Stimulated activated CD4-positive, alpha-beta T cell treated with anti-CD3 and anti-CD28 coated beads, Interleukin-2, amount 100 ng/mL, for 24 hours (primary cell): ENCODE results near the gene SGK2.
"Not testable (repeated sequence)": the region's sequence is repeated elsewhere in the genome, so short reads cannot be mapped to it uniquely, and the experiment has no call there.

Experiments used
- DNase-seq, 2 donors: peaks; one replicate each; pipeline ENCODE4 v3.0.0-alpha.2; 2020

SGK2 gene

GRCh38 chr20:43564455-43564854 lies 5.6 kb downstream of the SGK2 start:
- no peak for DNase-seq

- DNase-seq, result no peak
Observed at GRCh38 chr20:43564993-43565757, 6.3 kb downstream of the SGK2 start.

DNA sequence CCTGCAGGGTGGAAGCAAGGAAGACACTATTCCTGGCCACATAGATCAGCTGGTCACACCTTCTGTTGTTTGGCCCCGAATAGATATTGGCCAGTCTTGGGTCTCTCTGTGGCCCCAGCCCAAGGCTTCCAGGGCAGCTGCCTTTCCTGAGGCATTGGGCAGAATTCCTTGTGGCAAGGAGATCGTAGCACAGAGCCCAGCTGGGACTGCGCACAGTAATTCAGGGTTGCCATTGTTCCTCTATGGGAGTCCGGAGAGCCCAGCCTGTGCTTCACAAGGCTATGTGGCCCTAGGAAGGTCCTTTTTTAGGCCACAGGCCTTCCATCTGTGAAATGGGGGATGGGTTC lies 6.9 kb downstream of the SGK2 start:
- DNase-seq, result no peak

DNA sequence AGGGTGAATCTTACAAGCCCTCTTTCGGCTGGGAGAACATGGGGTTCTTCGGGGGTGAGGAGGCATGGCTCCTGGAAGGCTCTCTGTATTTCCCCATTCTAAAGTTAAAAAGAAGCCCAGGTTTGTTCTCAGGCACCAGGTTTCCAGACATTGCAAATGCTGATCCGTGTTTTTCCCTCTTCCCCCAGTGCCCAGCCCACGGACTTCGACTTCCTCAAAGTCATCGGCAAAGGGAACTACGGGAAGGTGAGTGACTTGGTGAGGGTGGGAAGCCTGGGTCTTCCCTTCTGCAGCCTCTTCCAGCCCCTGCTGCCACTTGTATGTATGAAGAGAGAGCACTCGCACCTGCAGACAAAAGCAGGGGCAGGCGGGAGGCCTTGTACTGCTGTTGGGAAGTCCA lies 8.7 kb downstream of the SGK2 start:
- DNase-seq, result no peak

- no peak for DNase-seq
Observed at GRCh38 chr20:43568706-43569105, 9.9 kb downstream of the SGK2 start.

DNA sequence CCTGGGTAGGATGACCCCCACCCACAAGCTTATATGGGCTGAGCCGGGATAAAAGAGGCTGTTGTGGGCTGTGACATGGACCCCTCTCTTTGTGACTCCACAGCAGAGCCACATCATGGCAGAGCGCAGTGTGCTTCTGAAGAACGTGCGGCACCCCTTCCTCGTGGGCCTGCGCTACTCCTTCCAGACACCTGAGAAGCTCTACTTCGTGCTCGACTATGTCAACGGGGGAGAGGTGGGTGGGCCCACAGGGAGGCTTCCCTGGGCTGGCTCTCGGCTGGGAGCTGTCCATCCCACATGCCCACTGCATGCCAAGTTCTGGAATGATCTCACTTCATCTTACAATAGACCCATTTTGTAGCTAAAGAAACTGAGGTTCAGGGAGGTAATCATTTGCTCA lies 10.5 kb downstream of the SGK2 start:
- no peak for DNase-seq

GRCh38 chr20:43570496-43570895 lies 11.7 kb downstream of the SGK2 start:
- DNase-seq, result no peak

DNA sequence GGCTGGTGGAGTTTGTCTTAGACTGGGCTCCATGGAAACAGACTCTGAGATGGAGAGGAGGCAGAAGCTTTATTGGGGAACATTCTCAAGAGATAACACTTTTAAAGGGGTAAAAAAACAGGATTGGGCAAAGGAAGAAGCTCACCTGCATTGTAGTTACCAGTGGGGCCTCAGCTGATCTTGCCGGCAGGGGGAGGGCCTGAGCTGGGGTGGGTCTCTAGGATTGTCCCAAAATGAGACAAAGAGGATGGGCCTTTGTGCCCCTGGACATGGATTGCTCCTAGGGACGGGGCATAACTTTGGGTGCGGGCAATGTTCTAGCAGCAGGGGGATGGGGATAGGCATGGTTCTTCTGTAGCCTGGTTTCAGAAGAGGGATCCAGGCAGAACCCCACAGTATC lies 12.5 kb downstream of the SGK2 start:
- DNase-seq, result no peak

- DNase-seq, result no peak
Observed at GRCh38 chr20:43571771-43572170, 12.9 kb downstream of the SGK2 start.

GRCh38 chr20:43572891-43573290 lies 14.1 kb downstream of the SGK2 start:
- no peak for DNase-seq

DNA sequence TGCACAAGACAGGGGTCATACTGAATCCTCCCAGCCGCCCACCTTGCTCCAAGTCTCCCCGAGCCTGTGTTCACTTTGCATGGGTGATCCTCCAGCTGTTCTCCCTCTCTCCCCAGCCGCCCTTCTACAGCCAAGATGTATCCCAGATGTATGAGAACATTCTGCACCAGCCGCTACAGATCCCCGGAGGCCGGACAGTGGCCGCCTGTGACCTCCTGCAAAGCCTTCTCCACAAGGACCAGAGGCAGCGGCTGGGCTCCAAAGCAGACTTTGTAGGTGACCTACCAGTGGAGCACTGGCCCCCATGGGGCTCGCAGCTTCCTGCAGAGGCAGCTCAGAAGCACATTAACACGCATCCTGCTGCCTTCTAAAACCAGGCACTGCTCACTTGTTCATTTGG lies 17.3 kb downstream of the SGK2 start:
- no peak for DNase-seq

GRCh38 chr20:43579861-43580793 lies 21.3 kb downstream of the SGK2 start:
- no peak for DNase-seq

DNA sequence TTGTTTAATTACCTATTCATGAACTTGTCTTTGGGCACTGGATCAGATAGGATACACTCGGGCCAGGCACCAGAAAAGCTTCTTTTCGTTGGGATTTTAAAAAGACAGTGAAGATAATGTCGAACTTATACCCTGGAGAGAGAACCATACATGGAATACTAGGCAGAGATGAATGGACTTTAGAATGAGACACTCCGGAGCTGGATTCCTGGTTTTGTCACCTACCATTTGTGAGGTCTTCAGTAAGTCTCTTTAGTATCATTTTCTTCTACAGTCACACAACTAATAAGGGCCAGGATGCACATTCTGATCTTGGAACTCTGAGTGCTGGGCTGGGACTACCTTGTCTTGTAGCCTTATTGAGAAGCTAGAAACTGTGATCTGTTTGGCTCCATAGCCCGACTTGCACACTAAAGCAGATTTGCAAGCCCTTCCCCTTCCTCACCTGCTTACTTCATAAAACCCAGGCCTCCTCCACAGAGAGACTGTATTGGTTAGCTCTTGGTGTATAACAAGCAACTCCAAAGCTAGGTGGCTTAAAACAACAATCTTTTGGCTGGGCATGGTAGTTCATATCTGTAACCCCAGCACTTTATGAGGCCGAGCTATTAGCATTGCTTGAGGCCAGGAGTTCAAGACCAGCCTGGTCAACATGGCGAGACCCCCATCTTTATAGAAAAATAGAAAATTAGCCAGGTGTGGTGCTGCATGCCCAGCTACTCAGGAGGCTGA lies 24.5 kb downstream of the SGK2 start:
- no peak for DNase-seq

GRCh38 chr20:43583982-43584432 lies 25.2 kb downstream of the SGK2 start:
- DNase-seq, result no peak

DNA sequence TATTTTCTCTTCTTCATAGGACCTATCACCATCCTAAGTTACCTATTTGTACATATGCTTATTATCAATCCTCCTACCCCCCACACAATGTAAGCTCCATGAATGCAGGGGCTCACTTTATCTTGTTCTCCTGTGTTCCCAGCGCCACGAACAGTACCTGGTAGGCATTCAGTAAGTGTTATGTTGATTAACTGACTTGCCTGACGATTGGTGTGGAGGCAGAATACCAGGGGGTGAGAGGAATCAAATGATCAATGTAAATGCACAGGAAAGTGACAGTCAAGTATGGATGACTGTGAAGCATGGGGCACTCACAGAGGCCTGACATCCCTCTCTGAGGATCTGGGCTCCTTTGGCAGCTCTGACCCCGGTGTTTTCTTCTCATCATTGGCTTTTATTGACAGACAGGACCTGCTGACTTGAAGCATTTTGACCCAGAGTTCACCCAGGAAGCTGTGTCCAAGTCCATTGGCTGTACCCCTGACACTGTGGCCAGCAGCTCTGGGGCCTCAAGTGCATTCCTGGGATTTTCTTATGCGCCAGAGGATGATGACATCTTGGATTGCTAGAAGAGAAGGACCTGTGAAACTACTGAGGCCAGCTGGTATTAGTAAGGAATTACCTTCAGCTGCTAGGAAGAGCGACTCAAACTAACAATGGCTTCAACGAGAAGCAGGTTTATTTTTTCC lies 25.8 kb downstream of the SGK2 start:
- no peak for DNase-seq

DNA sequence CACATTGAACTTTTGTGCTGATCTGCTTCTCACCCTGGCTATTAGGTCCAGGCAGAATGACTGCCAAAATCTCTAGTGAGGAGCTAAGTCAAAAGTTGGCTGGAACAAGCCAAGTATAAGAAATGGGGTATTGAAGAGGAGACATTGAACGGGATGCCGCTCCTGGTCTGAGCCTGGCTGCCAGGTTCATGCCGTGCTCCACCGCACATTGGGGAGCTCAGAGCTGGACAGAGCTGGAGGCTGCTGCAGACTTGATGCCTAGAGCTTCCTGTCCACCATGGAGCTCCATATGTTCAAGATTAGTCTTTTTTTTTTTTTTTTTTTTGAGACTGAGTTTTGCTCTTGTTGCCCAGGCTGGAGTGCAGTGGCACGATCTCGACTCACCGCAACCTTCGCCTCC lies 27.8 kb downstream of the SGK2 start:
- DNase-seq, result no peak

GRCh38 chr20:43588526-43588925 lies 29.7 kb downstream of the SGK2 start:
- DNase-seq, result not testable (repeated sequence)

- DNase-seq, result peak; percentile 10 to 20
Observed at GRCh38 chr20:43590036-43590391, 31.2 kb downstream of the SGK2 start.

DNA sequence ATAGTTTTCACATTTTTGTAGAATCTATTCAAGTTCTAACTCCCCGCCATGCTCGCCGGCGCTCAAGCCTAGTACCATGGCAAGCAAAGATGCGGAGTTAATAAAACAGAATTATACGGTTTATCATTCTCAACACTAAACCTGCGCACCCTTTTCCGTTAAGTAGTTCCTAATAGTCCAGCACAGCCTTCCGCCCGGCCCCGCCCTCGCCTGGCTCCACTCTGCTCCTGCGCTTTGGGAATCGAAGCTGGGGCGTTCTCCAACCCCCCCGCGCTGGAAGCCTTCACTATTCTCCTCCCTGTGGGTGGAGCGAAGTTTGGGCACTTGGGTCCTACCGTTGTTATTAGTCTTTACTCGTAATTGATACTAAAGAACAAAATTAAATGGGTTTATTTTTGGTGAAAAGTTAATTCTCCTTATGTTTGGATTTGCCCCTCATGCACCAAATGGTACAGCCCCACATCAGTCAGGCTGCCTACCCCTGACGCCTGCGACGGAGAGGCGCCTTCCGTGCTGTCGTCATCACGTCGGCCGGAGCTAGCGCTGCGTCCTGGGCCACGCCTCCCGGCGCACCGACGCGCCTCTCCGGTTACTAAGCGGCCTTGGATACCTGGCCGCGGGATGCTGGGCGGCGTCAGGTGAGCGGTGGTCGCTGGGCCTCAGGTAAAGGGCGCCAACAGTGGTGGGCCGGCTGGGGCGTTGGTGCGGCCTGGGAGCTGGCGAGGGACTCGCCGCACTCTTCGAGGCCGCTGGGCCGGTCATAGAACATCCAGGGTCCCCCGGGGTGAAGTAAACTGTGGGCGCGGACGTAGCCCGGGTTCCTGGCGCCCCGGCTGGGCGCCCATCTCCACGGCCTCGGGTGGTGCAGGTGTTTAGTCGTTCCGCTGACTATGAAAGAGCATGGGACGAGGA lies 31.8 kb downstream of the SGK2 start, which contains the start of gene IFT52:
IFT52 (plus strand) TSS at position 546 of the 912 bp plus-strand sequence. CDS start 3,762 bp downstream, outside the sequence.
- DNase-seq, result peak; percentile 89 to 91

DNA sequence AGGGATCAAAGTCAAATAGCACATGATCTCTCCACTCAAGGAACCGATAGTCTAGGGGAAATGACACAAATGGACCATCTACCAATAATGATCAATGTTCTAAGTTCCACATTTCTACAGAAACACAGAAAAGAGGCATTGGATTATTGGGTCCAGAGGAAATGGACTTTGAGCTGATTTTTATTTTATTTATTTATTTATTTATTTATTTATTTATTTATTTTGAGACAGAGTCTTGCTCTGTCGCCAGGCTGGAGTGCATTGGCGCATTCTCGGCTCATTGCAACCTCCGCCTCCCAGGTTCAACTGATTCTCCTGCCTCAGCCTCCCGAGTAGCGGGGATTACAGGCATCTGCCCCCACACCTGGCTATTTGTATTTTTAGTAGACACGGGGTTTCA lies 43.1 kb downstream of the SGK2 start:
- DNase-seq, result not testable (repeated sequence)

GRCh38 chr20:43603124-43603523 lies 44.3 kb downstream of the SGK2 start:
- DNase-seq, result no peak

DNA sequence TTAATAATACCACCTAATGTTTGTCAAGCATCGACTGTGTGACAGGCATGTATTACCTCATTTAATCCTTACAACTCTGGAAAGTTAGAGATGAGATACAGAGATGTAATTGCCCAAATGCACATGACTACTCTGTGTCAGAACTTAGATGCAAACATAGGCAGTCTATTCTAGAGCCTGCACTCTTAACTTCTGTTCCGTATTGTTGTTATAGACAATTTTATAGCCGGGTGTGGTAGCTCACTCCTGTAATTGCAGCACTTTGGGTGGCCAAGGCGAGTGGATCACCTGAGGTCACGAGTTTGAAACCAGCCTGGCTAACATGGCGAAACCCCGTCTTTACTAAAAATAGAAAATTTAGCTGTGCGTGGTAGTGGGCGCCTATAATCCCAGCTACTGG lies 46.9 kb downstream of the SGK2 start:
- DNase-seq, result no peak
